GM12873 (cell line): ENCODE results near the gene TMEM243.

Experiments used
- CTCF ChIP-seq: IDR thresholded peaks from 2 replicates; pipeline ENCODE4 v1.5.1; 2012; ENCODE audit warnings: low read depth, mild to moderate bottlenecking, moderate library complexity, low read length, control low read depth; ENCODE audit not compliant: insufficient read depth; ENCODE audit errors: missing control alignments

Gene TMEM243

GRCh38 chr7:87171282-87171934, 48.1 kb downstream of the TMEM243 start:
- TF ChIP-seq CTCF, result no peak

GRCh38 chr7:87170828-87171227, 48.7 kb downstream of the TMEM243 start:
- no peak for TF ChIP-seq CTCF

GRCh38 chr7:87164433-87164832, 55.1 kb downstream of the TMEM243 start:
- no peak for TF ChIP-seq CTCF

- no peak for TF ChIP-seq CTCF
Measured at GRCh38 chr7:87159538-87159937, 60.0 kb downstream of the TMEM243 start.

GRCh38 chr7:87156709-87157108, 62.8 kb downstream of the TMEM243 start:
- no peak for TF ChIP-seq CTCF

- no peak for TF ChIP-seq CTCF
Measured at GRCh38 chr7:87155788-87156187, 63.7 kb downstream of the TMEM243 start.

GRCh38 chr7:87154569-87154968, 65.0 kb downstream of the TMEM243 start:
- TF ChIP-seq CTCF, result no peak

GRCh38 chr7:87154166-87154565, 65.4 kb downstream of the TMEM243 start:
- no peak for TF ChIP-seq CTCF
